Ishikawa (cell line): ENCODE results near the gene CTNNA3.

Experiments
- CREB1 ChIP-seq: IDR thresholded peaks from 2 replicates; pipeline ENCODE4 v1.6.1; 2012; ENCODE audit warnings: low read depth
- EGR1 ChIP-seq: IDR thresholded peaks from 2 replicates; pipeline ENCODE4 v1.6.1; 2012
- EP300 ChIP-seq: IDR thresholded peaks from 2 replicates; pipeline ENCODE4 v1.6.1; 2012; ENCODE audit warnings: borderline replicate concordance
- RAD21 ChIP-seq: IDR thresholded peaks from 2 replicates; pipeline ENCODE4 v1.6.1; 2012; ENCODE audit warnings: low read depth
- TAF1 ChIP-seq: IDR thresholded peaks from 2 replicates; pipeline ENCODE4 v1.6.1; 2012; ENCODE audit warnings: low read depth, mild to moderate bottlenecking
- YY1 ChIP-seq: IDR thresholded peaks from 2 replicates; pipeline ENCODE4 v1.6.1; 2012; ENCODE audit warnings: low read depth
- TF ChIP-seq, protein P1 (sequence below): IDR thresholded peaks from 2 replicates; pipeline ENCODE4 v1.6.1; 2012

- no peak for TF ChIP-seq EP300
- no peak for TF ChIP-seq CREB1
- TF ChIP-seq, protein P1, sequence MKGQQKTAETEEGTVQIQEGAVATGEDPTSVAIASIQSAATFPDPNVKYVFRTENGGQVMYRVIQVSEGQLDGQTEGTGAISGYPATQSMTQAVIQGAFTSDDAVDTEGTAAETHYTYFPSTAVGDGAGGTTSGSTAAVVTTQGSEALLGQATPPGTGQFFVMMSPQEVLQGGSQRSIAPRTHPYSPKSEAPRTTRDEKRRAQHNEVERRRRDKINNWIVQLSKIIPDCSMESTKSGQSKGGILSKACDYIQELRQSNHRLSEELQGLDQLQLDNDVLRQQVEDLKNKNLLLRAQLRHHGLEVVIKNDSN = no peak
- no peak for TF ChIP-seq EGR1
- TF ChIP-seq YY1 = no peak
- TF ChIP-seq RAD21 = no peak
- TF ChIP-seq TAF1 = no peak
Measured at GRCh38 chr10:66943590-66943989, 752.4 kb downstream of the CTNNA3 start.
